Neural cell (in vitro differentiated cells): ENCODE data around the gene TCF15. TPM values are rescaled to one million over a fixed set of nuclear protein-coding genes. Genes with fewer than 3 reads are reported as not detected.

Experiments
- H2AFZ ChIP-seq: fragments of 200-600, 300-800 bp; sonication (generic), shearing (Covaris generic); 2 replicates; pipeline ENCODE4 v1.6.0; 2014; ENCODE audit warnings: low read depth, mild to moderate bottlenecking, antibody characterized with exemption, low read length, moderate library complexity
- H3F3A ChIP-seq: fragments of 200-600 bp; shearing (Covaris generic); 2 replicates; pipeline ENCODE4 v1.6.1; 2016; ENCODE audit warnings: mild to moderate bottlenecking, moderate library complexity, mixed read lengths, antibody characterized with exemption, low read length; ENCODE audit not compliant: insufficient read depth, poor library complexity, severe bottlenecking
- H3K27ac ChIP-seq: fragments of 200-600, 300-800 bp; sonication (generic), shearing (Covaris generic); 2 replicates; pipeline ENCODE4 v1.5.1; 2014; ENCODE audit warnings: mild to moderate bottlenecking, low read length, moderate library complexity
- H3K27me3 ChIP-seq: fragments of 300-800, 200-600 bp; sonication (generic), shearing (Covaris generic); 2 replicates; pipeline ENCODE4 v1.6.0; 2014; ENCODE audit warnings: mild to moderate bottlenecking, low read depth, low read length, moderate library complexity; ENCODE audit not compliant: insufficient read depth
- H3K36me3 ChIP-seq: fragments of 300-800, 200-600 bp; sonication (generic), shearing (Covaris generic); 2 replicates; pipeline ENCODE4 v1.5.1; 2014; ENCODE audit warnings: mild to moderate bottlenecking, antibody characterized with exemption, low read length, moderate library complexity; ENCODE audit not compliant: insufficient read depth
- H3K4me2 ChIP-seq: fragments of 300-800, 200-600 bp; sonication (generic), shearing (Covaris generic); 2 replicates; pipeline ENCODE4 v1.6.0; 2014; ENCODE audit warnings: mild to moderate bottlenecking, low read length
- H3K4me3 ChIP-seq: fragments of 300-800, 200-600 bp; sonication (generic), shearing (Covaris generic); 2 replicates; pipeline ENCODE4 v1.5.1; 2014; ENCODE audit warnings: mild to moderate bottlenecking, low read length, moderate library complexity
- H3K79me2 ChIP-seq: fragments of 200-600 bp; shearing (Covaris generic); replicated peaks from 2 replicates; pipeline ENCODE4 v1.6.0; 2014; ENCODE audit warnings: mild to moderate bottlenecking, low read length, moderate library complexity; ENCODE audit not compliant: insufficient read depth
- H3K9ac ChIP-seq: fragments of 300-800, 200-600 bp; sonication (generic), shearing (Covaris generic); 2 replicates; pipeline ENCODE4 v1.6.1; 2016; ENCODE audit warnings: mild to moderate bottlenecking, low read length, mixed read lengths
- H3K9me2 ChIP-seq: fragments of 200-600 bp; shearing (Covaris generic); 2 replicates; pipeline ENCODE4 v1.6.1; 2016; ENCODE audit warnings: mild to moderate bottlenecking, low read length, mixed read lengths; ENCODE audit not compliant: insufficient read depth
- H3K9me3 ChIP-seq: fragments of 200-600, 300-800 bp; sonication (generic), shearing (Covaris generic); 2 replicates; pipeline ENCODE4 v1.6.1; 2016; ENCODE audit warnings: mild to moderate bottlenecking, mixed run types, low read length, moderate library complexity, mixed read lengths
- H4K20me1 ChIP-seq: fragments of 200-600 bp; shearing (Covaris generic); 2 replicates; pipeline ENCODE4 v1.6.1; 2016; ENCODE audit warnings: mild to moderate bottlenecking, mixed run types; ENCODE audit not compliant: insufficient read depth
- EP300 ChIP-seq: fragments of 450-650 bp; conservative IDR thresholded peaks from 2 replicates; pipeline ENCODE4 v1.6.1; 2014; ENCODE audit warnings: antibody characterized with exemption, mild to moderate bottlenecking, moderate library complexity; ENCODE audit not compliant: poor library complexity, severe bottlenecking
- EZH2 ChIP-seq: fragments of 200-600, 300-800 bp; shearing (Covaris generic), sonication (generic); IDR thresholded peaks from 2 replicates; pipeline ENCODE4 v1.6.1; 2014; ENCODE audit warnings: antibody characterized with exemption, low read length, borderline replicate concordance, mild to moderate bottlenecking; ENCODE audit not compliant: insufficient read depth, poor library complexity, severe bottlenecking
- MXI1 ChIP-seq: fragments of 450-650 bp; conservative IDR thresholded peaks from 2 replicates; pipeline ENCODE4 v1.6.1; 2014; ENCODE audit warnings: antibody characterized with exemption, mild to moderate bottlenecking; ENCODE audit not compliant: poor library complexity, severe bottlenecking
- POLR2AphosphoS5 ChIP-seq: IDR thresholded peaks from 2 replicates; pipeline ENCODE4 v1.6.1; 2012
- RAD21 ChIP-seq: fragments of 450-650 bp; conservative IDR thresholded peaks from 2 replicates; pipeline ENCODE4 v1.6.1; 2014; ENCODE audit warnings: antibody characterized with exemption, mild to moderate bottlenecking, moderate library complexity
- SMC3 ChIP-seq: fragments of 450-650 bp; conservative IDR thresholded peaks from 2 replicates; pipeline ENCODE4 v1.6.1; 2014; ENCODE audit warnings: antibody characterized with exemption, mild to moderate bottlenecking, moderate library complexity; ENCODE audit not compliant: poor library complexity
- TAF1 ChIP-seq: IDR thresholded peaks from 2 replicates; pipeline ENCODE4 v1.6.1; 2012; ENCODE audit warnings: low read depth
- polyA plus RNA-seq: library from polyadenylated mRNA; depleted of rRNA; stranded (reverse); fragments of >200 nt; gene quantifications from 2 replicates; pipeline ENCODE4 v1.2.3, GENCODE V29; 2014
- TF ChIP-seq, protein P1 (sequence below): IDR thresholded peaks from 2 replicates; pipeline ENCODE4 v1.6.1; 2012; ENCODE audit warnings: borderline replicate concordance
- TF ChIP-seq, protein P2 (sequence below): fragments of 450-650 bp; IDR thresholded peaks from 2 replicates; pipeline ENCODE4 v1.5.1; 2014; ENCODE audit warnings: antibody characterized with exemption, mild to moderate bottlenecking, moderate library complexity; ENCODE audit not compliant: poor library complexity, severe bottlenecking

The TCF15 gene
- polyA plus RNA-seq, 1 donor from 2014 or later, result not detected

DNA sequence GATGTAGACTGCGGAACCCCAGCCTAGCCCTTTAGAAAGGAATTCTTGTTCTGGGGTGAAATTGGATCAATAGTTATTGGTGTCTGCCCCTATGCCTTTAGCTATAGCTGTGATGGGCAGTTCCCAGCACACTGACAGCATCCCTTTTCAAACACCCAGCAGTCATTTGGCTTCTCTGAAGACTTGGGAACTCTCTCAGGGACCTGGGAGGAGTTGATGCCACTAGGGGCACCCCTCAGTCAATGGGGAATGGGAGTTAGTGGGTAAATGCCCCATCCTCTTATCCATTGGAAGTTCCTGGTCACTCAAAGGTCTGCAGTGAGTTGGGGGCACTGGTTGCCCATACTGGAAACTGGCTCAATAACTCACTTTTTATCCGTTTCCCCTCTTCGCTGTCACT, 34.9 kb downstream of the TCF15 start:
- H3K27ac ChIP-seq, result no peak overlapping the region
- no peaks in the 10 kb centered on the region for H4K20me1 ChIP-seq
- H3F3A ChIP-seq, result no peaks in the 10 kb centered on the region
- H3K9ac ChIP-seq, result no peak overlapping the region
- H3K4me2 ChIP-seq, result no peak overlapping the region
- no peaks in the 10 kb centered on the region for H3K36me3 ChIP-seq
- H3K27me3 ChIP-seq, result no peaks in the 10 kb centered on the region
- H3K9me2 ChIP-seq, result no peaks in the 10 kb centered on the region
- no peak for TF ChIP-seq SMC3
- no peak for TF ChIP-seq POLR2AphosphoS5
- TF ChIP-seq, protein P1, sequence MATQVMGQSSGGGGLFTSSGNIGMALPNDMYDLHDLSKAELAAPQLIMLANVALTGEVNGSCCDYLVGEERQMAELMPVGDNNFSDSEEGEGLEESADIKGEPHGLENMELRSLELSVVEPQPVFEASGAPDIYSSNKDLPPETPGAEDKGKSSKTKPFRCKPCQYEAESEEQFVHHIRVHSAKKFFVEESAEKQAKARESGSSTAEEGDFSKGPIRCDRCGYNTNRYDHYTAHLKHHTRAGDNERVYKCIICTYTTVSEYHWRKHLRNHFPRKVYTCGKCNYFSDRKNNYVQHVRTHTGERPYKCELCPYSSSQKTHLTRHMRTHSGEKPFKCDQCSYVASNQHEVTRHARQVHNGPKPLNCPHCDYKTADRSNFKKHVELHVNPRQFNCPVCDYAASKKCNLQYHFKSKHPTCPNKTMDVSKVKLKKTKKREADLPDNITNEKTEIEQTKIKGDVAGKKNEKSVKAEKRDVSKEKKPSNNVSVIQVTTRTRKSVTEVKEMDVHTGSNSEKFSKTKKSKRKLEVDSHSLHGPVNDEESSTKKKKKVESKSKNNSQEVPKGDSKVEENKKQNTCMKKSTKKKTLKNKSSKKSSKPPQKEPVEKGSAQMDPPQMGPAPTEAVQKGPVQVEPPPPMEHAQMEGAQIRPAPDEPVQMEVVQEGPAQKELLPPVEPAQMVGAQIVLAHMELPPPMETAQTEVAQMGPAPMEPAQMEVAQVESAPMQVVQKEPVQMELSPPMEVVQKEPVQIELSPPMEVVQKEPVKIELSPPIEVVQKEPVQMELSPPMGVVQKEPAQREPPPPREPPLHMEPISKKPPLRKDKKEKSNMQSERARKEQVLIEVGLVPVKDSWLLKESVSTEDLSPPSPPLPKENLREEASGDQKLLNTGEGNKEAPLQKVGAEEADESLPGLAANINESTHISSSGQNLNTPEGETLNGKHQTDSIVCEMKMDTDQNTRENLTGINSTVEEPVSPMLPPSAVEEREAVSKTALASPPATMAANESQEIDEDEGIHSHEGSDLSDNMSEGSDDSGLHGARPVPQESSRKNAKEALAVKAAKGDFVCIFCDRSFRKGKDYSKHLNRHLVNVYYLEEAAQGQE, result no peak
- TF ChIP-seq RAD21, result no peak
- no peak for TF ChIP-seq EP300
- TF ChIP-seq, protein P2, sequence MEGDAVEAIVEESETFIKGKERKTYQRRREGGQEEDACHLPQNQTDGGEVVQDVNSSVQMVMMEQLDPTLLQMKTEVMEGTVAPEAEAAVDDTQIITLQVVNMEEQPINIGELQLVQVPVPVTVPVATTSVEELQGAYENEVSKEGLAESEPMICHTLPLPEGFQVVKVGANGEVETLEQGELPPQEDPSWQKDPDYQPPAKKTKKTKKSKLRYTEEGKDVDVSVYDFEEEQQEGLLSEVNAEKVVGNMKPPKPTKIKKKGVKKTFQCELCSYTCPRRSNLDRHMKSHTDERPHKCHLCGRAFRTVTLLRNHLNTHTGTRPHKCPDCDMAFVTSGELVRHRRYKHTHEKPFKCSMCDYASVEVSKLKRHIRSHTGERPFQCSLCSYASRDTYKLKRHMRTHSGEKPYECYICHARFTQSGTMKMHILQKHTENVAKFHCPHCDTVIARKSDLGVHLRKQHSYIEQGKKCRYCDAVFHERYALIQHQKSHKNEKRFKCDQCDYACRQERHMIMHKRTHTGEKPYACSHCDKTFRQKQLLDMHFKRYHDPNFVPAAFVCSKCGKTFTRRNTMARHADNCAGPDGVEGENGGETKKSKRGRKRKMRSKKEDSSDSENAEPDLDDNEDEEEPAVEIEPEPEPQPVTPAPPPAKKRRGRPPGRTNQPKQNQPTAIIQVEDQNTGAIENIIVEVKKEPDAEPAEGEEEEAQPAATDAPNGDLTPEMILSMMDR, result no peak
- no peak for TF ChIP-seq TAF1
- no peak for TF ChIP-seq MXI1
- TF ChIP-seq EZH2, result no peak
- H3K4me3 ChIP-seq, result no peak overlapping the region
- no peaks in the 10 kb centered on the region for H3K79me2 ChIP-seq
- H3K9me3 ChIP-seq, result no peaks in the 10 kb centered on the region
- no peak overlapping the region for H2AFZ ChIP-seq

DNA sequence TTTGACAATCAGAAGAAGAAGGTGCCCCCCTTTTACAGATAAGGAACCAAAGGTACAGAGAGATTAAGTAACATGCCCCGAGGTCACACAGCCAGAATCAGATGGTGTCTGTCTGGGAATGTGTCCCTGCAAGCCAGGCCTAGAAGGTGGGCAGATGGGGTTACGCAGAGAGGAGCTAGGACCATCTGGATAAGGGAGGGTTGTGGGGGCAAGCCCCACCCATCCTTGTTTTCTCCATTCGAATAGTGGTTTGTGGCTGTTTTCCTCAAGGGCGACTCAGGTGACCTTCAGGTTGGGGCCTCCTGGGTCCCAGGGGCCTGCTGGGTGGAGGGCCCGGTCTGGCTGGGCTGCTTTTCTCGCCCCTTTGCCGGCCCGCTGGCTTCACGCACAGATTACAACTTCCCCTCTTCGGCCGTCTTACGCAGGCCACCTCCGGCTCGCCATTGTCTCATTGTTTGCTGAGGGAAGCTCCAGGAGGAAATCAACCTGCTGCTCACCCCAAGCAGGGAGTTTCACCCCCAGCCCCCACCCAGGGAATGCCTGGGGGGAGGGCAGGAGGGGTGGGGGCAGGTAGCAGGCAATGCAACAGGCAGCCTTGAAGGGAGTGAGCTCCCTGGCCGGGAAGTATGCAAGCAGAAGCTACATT, 35.7 kb downstream of the TCF15 start:
- Histone ChIP-seq H3K36me3 (no peaks in the 10 kb centered on the region), H3K27ac (no peak overlapping the region), H3F3A (no peaks in the 10 kb centered on the region), H3K4me2 (no peak overlapping the region), H2AFZ (no peak overlapping the region), H3K27me3 (no peaks in the 10 kb centered on the region), H3K9ac (no peak overlapping the region), H3K9me2 (no peaks in the 10 kb centered on the region), H4K20me1 (no peaks in the 10 kb centered on the region), H3K4me3 (no peak overlapping the region), H3K9me3 (no peaks in the 10 kb centered on the region), H3K79me2 (no peaks in the 10 kb centered on the region)
- TF ChIP-seq, protein P2, result no peak
- TF ChIP-seq EZH2, result no peak
- TF ChIP-seq SMC3, result no peak
- TF ChIP-seq EP300, result no peak
- TF ChIP-seq TAF1, result no peak
- no peak for TF ChIP-seq POLR2AphosphoS5
- TF ChIP-seq, protein P1, result no peak
- no peak for TF ChIP-seq RAD21
- no peak for TF ChIP-seq MXI1
